HepG2 (cell line): Measurements from ENCODE around the gene UPK1A. TPM values are rescaled to one million over a fixed set of nuclear protein-coding genes. Genes with fewer than 3 reads are reported as not detected.

ENCODE experiments used
- DPF2 ChIP-seq: sonication (generic); formaldehyde crosslinking; IDR thresholded peaks from 2 replicates; pipeline ENCODE4 v1.4.0; 2020; ENCODE audit warnings: mild to moderate bottlenecking, low read depth, missing genetic modification reagents, borderline replicate concordance
- ETV6 ChIP-seq: sonication (generic); formaldehyde crosslinking; conservative IDR thresholded peaks from 2 replicates; pipeline ENCODE4 v1.4.0; 2020; ENCODE audit warnings: missing genetic modification reagents
- MYC ChIP-seq: sonication (generic); formaldehyde crosslinking; IDR thresholded peaks from 2 replicates; pipeline ENCODE4 v1.9.0; 2021; ENCODE audit warnings: missing genetic modification reagents, borderline replicate concordance
- SNAI1 ChIP-seq: sonication (generic); formaldehyde crosslinking; IDR thresholded peaks from 2 replicates; pipeline ENCODE4 v1.5.0; 2020; ENCODE audit warnings: mild to moderate bottlenecking, missing genetic modification reagents, borderline replicate concordance
- ZIK1 ChIP-seq: sonication (generic); formaldehyde crosslinking; IDR thresholded peaks from 2 replicates; pipeline ENCODE4 v1.5.0; 2020; ENCODE audit warnings: mild to moderate bottlenecking, low read depth, missing genetic modification reagents, borderline replicate concordance
- ZNF224 ChIP-seq: sonication (generic); formaldehyde crosslinking; IDR thresholded peaks from 2 replicates; pipeline ENCODE4 v1.5.0; 2020; ENCODE audit warnings: mild to moderate bottlenecking, missing genetic modification reagents
- ZNF746 ChIP-seq: sonication (generic); formaldehyde crosslinking; IDR thresholded peaks from 2 replicates; pipeline ENCODE4 v1.8.0; 2022; ENCODE audit warnings: mild to moderate bottlenecking, missing genetic modification reagents
- ZNF879 ChIP-seq: sonication (generic); formaldehyde crosslinking; IDR thresholded peaks from 2 replicates; pipeline ENCODE4 v1.8.1; 2023; ENCODE audit warnings: missing genetic modification reagents
- polyA plus RNA-seq, 8 experiments: library from polyadenylated mRNA; depleted of rRNA in 3 of 8; stranded (reverse) in 7 of 8; unstranded in 1 of 8; fragments of >200 nt; fragmentation: Illumina TruSeq in 4 of 8; extraction: Trizol in 4 of 8; gene quantifications; 2 replicates each; pipeline versions ENCODE4 v1.2.1 to v1.2.3, GENCODE V29; 2011 to 2016; ENCODE audit warnings: low read depth in 4 of 8, missing spikeins in 1 of 8, mixed read lengths in 1 of 8; ENCODE audit not compliant: insufficient read depth in 1 of 8
- total RNA-seq, 5 experiments: library from RNA; depleted of rRNA; stranded (reverse); fragments of >200 nt; fragmentation: Illumina TruSeq; extraction: Trizol; gene quantifications; 2 replicates each; pipeline ENCODE4 v1.2.3, GENCODE V29; 2016; ENCODE audit warnings: low read depth in 1 of 5
- TF ChIP-seq, protein P1 (sequence below): IDR thresholded peaks from 2 replicates; pipeline ENCODE4 v1.6.1; 2016; ENCODE audit warnings: missing compliant biosample characterization, missing genetic modification reagents, borderline replicate concordance
- TF ChIP-seq, protein P2 (sequence below): sonication (generic); formaldehyde crosslinking; IDR thresholded peaks from 2 replicates; pipeline ENCODE4 v1.4.0; 2020; ENCODE audit warnings: missing genetic modification reagents, borderline replicate concordance
- TF ChIP-seq, protein P3 (sequence below): sonication (generic); formaldehyde crosslinking; IDR thresholded peaks from 2 replicates; pipeline ENCODE4 v1.8.0; 2022; ENCODE audit warnings: mild to moderate bottlenecking, missing genetic modification reagents, borderline replicate concordance
- TF ChIP-seq, protein P4 (sequence below): sonication (generic); formaldehyde crosslinking; conservative IDR thresholded peaks from 2 replicates; pipeline ENCODE4 v1.4.0; 2020; ENCODE audit warnings: mild to moderate bottlenecking, missing genetic modification reagents, moderate library complexity
- TF ChIP-seq, protein P5 (sequence below): sonication (generic); formaldehyde crosslinking; IDR thresholded peaks from 2 replicates; pipeline ENCODE4 v1.5.0; 2020; ENCODE audit warnings: missing genetic modification reagents
- TF ChIP-seq, protein P6 (sequence below): sonication (generic); formaldehyde crosslinking; IDR thresholded peaks from 2 replicates; pipeline ENCODE4 v1.5.0; 2020; ENCODE audit warnings: mild to moderate bottlenecking, missing genetic modification reagents, borderline replicate concordance

The UPK1A gene
- total and polyA plus RNA-seq, 2 of the 13 experiments (the other 11 are each of a cell fraction or from before 2014, with no cell fraction given): 2.9 TPM; not detected in 1

DNA sequence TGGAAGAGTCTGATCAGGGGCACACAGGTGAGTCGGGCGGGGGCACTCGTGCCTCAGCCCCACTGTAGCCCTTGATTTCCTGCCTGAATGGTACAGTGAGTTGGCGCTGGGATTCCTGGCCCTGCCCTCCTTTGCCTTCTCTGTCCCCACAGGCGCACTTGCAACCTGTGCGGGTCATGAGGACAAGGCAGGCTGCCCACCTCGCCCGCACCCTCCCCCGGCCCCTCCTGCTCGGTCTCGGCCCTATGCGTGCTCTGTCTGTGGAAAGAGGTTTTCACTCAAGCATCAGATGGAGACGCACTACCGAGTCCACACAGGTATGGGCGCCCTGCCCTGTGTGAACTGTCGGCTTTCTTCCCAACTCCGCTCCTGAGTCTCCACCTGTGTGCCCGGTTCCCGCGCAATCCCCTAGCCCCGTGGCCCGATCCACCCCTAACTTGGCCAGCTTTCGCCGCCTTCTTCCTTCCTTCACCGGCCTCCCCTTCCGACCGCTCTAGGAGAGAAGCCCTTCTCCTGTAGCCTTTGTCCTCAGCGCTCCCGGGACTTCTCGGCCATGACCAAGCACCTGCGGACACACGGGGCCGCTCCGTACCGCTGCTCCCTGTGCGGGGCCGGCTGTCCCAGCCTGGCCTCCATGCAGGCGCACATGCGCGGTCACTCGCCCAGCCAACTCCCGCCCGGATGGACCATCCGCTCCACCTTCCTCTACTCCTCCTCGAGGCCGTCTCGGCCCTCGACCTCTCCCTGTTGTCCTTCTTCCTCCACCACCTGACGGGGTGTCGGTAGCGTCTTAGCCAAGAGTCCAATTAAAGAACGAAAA lies 49.9 kb downstream of the UPK1A start (continued):
- TF ChIP-seq, protein P1, sequence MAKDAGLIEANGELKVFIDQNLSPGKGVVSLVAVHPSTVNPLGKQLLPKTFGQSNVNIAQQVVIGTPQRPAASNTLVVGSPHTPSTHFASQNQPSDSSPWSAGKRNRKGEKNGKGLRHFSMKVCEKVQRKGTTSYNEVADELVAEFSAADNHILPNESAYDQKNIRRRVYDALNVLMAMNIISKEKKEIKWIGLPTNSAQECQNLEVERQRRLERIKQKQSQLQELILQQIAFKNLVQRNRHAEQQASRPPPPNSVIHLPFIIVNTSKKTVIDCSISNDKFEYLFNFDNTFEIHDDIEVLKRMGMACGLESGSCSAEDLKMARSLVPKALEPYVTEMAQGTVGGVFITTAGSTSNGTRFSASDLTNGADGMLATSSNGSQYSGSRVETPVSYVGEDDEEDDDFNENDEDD (CRISPR knock-in tag): peak; percentile 93; the same call in 1 of the 2 replicates
- no peak for TF ChIP-seq ZNF746 (CRISPR knock-in tag)
- 0 out of 2 replicates have a peak, but pooled peaks have one; percentile 69 for TF ChIP-seq ZIK1 (CRISPR knock-in tag)
- TF ChIP-seq DPF2 (CRISPR knock-in tag): no peak
- no peak for TF ChIP-seq ZNF879 (CRISPR knock-in tag)
- TF ChIP-seq, protein P2, sequence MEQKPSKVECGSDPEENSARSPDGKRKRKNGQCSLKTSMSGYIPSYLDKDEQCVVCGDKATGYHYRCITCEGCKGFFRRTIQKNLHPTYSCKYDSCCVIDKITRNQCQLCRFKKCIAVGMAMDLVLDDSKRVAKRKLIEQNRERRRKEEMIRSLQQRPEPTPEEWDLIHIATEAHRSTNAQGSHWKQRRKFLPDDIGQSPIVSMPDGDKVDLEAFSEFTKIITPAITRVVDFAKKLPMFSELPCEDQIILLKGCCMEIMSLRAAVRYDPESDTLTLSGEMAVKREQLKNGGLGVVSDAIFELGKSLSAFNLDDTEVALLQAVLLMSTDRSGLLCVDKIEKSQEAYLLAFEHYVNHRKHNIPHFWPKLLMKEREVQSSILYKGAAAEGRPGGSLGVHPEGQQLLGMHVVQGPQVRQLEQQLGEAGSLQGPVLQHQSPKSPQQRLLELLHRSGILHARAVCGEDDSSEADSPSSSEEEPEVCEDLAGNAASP (CRISPR knock-in tag): peak; percentile 27; the same call in 1 of the 2 replicates
- no peak for TF ChIP-seq ETV6 (CRISPR knock-in tag)
- TF ChIP-seq, protein P3, sequence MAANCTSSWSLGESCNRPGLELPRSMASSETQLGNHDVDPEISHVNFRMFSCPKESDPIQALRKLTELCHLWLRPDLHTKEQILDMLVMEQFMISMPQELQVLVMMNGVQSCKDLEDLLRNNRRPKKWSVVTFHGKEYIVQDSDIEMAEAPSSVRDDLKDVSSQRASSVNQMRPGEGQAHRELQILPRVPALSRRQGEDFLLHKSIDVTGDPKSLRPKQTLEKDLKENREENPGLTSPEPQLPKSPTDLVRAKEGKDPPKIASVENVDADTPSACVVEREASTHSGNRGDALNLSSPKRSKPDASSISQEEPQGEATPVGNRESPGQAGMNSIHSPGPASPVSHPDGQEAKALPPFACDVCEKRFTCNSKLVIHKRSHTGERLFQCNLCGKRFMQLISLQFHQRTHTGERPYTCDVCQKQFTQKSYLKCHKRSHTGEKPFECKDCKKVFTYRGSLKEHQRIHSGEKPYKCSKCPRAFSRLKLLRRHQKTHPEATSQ: 0 out of 2 replicates have a peak, but pooled peaks have one; percentile 34
- TF ChIP-seq, protein P4, sequence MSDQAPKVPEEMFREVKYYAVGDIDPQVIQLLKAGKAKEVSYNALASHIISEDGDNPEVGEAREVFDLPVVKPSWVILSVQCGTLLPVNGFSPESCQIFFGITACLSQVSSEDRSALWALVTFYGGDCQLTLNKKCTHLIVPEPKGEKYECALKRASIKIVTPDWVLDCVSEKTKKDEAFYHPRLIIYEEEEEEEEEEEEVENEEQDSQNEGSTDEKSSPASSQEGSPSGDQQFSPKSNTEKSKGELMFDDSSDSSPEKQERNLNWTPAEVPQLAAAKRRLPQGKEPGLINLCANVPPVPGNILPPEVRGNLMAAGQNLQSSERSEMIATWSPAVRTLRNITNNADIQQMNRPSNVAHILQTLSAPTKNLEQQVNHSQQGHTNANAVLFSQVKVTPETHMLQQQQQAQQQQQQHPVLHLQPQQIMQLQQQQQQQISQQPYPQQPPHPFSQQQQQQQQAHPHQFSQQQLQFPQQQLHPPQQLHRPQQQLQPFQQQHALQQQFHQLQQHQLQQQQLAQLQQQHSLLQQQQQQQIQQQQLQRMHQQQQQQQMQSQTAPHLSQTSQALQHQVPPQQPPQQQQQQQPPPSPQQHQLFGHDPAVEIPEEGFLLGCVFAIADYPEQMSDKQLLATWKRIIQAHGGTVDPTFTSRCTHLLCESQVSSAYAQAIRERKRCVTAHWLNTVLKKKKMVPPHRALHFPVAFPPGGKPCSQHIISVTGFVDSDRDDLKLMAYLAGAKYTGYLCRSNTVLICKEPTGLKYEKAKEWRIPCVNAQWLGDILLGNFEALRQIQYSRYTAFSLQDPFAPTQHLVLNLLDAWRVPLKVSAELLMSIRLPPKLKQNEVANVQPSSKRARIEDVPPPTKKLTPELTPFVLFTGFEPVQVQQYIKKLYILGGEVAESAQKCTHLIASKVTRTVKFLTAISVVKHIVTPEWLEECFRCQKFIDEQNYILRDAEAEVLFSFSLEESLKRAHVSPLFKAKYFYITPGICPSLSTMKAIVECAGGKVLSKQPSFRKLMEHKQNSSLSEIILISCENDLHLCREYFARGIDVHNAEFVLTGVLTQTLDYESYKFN (CRISPR knock-in tag): no peak; the same call in 1 of the 2 replicates
- TF ChIP-seq, protein P5, sequence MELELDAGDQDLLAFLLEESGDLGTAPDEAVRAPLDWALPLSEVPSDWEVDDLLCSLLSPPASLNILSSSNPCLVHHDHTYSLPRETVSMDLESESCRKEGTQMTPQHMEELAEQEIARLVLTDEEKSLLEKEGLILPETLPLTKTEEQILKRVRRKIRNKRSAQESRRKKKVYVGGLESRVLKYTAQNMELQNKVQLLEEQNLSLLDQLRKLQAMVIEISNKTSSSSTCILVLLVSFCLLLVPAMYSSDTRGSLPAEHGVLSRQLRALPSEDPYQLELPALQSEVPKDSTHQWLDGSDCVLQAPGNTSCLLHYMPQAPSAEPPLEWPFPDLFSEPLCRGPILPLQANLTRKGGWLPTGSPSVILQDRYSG (CRISPR knock-in tag): 0 out of 2 replicates have a peak, but pooled peaks have one; percentile 36
- no peak for TF ChIP-seq ZNF224 (CRISPR knock-in tag)
- no peak for TF ChIP-seq SNAI1 (CRISPR knock-in tag)
- TF ChIP-seq MYC (CRISPR knock-in tag): peak; percentile 81
- TF ChIP-seq, protein P6, sequence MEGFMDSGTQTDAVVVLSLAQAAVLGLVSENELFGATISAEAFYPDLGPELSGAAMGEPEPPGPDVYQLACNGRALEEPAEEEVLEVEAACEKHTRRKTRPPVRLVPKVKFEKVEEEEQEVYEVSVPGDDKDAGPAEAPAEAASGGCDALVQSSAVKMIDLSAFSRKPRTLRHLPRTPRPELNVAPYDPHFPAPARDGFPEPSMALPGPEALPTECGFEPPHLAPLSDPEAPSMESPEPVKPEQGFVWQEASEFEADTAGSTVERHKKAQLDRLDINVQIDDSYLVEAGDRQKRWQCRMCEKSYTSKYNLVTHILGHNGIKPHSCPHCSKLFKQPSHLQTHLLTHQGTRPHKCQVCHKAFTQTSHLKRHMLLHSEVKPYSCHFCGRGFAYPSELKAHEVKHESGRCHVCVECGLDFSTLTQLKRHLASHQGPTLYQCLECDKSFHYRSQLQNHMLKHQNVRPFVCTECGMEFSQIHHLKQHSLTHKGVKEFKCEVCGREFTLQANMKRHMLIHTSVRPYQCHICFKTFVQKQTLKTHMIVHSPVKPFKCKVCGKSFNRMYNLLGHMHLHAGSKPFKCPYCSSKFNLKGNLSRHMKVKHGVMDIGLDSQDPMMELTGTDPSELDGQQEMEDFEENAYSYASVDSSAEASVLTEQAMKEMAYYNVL (CRISPR knock-in tag): no peak
